Measurements from ENCODE around the gene USP12.

GRCh38 chr13:27077451-27077850 is 94.2 kb downstream of the USP12 start:
- TF ChIP-seq CTCF (IDR thresholded peaks at IDR 0.05; ENCODE audit: low read depth, low read length) = no peak
- no peak for TF ChIP-seq EZH2phosphoT487 (IDR thresholded peaks at IDR 0.05; ENCODE audit: low read depth)

Data from OCI-LY3 (cell line).